HG02763 (cell line): Measurements from ENCODE around the gene MX2.
"Not testable (repeated sequence)": the region's sequence is repeated elsewhere in the genome, so short reads cannot be mapped to it uniquely, and the experiment has no call there.

Experiments used
- ATAC-seq: cut with Tn5 transposase; IDR thresholded peaks from one replicate; pipeline ENCODE4 v1.9.1; 2021; ENCODE audit warnings: mild to moderate bottlenecking, moderate library complexity; ENCODE audit not compliant: unreplicated experiment

Gene MX2

GRCh38 chr21:41333752-41334151, 28.1 kb upstream of the MX2 start:
- no peak for ATAC-seq

DNA sequence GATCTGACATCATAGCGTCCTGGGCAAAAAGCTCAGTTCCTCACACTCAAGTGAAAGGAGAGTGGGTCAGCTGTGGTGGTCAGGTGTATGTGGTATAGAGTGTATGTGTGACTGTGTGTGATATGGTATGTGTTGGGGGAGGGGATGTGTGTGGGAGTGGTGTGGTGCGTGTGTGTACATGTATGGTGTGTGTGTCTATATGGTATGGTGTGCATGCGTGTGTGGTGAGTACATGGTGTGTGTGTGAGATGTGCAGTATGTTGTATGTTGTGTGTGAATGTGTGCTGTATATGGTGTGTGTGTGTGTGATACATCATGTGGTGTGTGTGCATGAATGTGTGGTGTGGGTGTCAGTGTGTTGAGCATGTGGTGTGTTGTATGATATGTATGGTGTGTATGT, 24.3 kb upstream of the MX2 start:
- no peak for ATAC-seq

DNA sequence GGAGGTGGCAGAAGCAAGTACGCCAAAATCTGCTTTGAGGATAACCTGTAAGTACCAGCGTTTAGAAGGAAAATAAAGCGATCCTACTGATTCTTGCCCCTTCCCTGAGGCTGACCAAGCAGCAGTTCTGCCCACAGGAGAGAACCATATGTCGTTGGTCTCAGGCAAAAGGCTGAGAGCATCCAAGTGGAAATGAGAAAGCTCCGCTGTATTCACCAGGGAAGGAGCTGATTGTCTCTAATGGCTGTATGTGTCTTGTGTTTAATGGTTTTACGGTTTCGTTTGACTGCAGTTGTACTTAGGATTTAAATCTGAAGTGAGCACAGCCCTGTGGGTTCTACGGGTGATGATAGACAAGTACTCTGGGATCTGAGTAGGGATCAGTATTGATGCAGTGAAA, 23.4 kb upstream of the MX2 start:
- ATAC-seq = no peak

- ATAC-seq = no peak
Measured at GRCh38 chr21:41342035-41342434, 19.8 kb upstream of the MX2 start.

DNA sequence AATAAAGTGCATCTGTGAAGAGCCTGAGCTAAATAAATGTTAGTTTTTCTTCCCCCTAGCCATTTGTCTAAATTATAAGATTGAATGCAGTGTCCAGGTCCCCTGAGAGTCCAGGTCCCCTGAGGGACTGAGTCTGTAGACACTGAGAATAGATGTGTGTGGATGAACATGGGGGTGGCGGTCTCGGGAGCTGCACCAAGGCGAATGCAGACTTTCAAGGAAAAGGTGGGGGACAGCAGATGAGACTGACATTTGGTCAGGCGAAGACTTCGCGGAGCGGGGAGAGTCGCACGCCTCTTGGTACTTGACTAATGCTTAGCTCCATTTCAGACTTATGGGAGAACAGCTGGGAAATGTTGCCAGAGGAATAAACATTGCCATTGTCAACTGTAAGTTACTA, 17.7 kb upstream of the MX2 start:
- ATAC-seq = no peak

DNA sequence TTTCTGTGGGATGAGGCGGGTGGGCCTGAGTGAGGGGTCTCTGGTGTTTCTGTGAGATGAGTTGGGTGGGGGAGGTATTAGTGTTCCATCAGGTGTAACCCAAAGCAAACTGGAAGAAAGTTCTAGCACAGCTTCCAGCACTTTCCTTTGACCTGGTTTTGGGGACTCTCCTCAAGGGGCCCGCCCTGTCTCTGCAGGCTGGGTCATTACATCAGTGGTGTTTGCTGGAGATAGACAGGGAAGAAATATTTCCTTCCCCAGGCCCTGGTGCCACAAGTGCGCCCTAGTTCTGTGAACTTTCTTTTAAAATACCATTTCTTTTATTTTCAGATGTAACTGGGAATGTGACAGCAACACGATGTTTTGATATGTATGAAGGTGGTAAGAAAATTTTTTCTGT, 16.5 kb upstream of the MX2 start:
- no peak for ATAC-seq

GRCh38 chr21:41345934-41346685, 15.7 kb upstream of the MX2 start:
- no peak for ATAC-seq

DNA sequence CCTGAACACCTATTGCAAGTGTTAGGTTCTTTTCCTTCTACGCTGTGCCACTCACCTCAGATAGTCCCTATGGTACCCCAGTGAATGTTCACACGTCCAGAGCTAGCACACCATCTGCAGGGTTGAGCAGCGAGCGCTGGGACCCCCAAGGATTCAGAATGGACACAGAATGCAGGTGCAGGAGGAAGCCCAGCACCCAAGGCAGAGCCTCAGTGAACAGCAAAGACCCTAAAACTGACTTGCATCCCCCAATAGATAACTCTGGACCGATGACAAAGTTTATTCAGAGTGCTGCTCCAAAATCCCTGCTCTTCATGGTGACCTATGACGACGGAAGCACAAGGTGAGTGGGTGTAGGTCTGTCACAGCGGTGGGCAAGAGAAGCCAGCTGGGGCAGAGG, 15.1 kb upstream of the MX2 start:
- ATAC-seq = no peak

- ATAC-seq = no peak
Measured at GRCh38 chr21:41348434-41348833, 13.4 kb upstream of the MX2 start.

- ATAC-seq = no peak
Measured at GRCh38 chr21:41349126-41349525, 12.7 kb upstream of the MX2 start.

DNA sequence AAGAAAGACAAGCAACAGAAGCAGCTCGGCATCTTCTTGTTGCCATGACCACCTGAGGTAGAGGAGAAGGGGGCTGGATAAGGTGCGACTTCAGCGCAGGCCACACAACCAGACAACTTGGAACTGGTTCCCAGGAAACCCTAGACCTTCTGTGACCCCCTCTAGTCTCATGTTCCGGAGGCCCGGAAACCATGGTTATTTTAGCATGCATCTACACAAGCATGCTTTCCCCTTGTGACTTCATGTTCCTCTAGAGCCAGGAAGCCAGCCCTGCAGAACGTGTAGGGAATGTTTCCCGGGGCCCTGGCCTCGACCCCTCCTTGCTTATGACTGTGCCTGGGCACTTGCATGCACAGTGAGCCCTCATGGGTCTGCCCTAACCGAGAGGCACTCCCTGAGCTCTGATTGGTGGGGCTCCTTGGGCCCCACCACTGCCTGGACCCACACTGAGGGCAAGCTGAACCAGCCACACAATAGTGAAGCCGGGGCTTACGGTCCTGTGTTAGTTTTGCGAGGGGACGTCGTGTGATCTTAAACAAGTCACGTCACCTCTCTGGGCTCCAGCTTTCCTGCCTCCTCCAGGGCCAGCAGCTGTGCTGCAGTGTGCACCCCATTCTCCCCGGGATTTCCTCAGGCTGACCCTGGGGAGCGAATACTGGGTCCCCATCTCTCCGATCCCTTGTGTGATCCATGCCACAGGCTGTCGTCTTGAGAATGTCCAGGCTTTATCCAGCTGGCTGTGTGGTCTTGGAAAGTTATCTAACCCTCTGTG, 12.0 kb upstream of the MX2 start:
- ATAC-seq = no peak

DNA sequence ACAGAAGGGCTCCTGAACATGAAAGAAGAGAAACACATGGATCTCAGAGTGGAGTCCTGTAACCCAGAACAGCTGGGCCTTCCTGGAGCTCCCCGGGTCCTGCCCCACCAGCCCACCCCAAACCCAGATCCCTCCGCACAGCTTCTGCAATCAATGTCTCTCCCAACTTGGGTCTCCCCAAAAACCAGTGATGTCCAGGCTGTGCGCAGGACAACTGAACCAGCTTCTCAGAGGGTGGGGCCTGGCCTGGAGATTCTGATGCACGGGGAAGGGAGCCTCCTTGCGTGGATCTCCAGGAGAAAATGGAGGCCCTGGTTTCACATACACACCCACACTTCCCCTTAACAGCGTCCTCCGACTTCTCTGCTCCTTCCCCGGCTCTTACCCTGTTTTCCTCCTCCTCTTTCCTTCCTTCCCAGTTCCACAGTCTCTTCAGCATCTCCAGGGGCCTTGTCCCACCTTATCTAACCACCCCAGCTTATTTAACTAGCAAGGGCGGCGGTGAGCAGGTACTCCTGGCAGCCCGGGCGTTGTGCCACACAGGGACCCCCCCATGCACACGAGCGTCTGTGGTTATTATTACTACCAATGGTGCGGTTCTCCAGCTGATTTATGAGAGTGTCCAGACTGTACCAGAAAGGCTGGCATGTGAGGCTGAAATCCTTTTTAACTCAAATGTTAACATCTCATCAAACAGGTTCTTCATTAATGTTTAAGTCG, 11.2 kb upstream of the MX2 start:
- ATAC-seq = no peak

- ATAC-seq = no peak
Measured at GRCh38 chr21:41357546-41357945, 4.3 kb upstream of the MX2 start.

- ATAC-seq = no peak
Measured at GRCh38 chr21:41358193-41359166, 3.3 kb upstream of the MX2 start.

DNA sequence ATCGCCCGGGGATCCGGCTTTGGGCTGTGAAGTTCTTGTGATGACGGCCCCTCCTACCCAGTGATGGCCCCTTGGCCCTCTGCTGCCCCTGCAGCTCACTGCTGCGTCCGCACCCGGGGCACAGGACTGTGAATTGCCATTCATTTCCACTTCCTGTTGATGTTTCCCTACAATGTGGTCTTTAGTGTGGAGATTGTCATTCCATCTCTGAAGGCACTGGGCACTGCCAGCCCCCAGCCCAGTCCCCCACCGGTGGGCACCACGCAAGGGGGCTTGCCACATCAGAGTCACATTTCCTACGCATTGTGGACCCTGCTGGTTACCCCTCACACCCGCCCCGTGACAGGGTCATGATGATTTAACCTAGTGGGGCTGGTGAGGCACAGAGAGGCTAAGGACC, 2.5 kb upstream of the MX2 start:
- ATAC-seq = no peak

- not testable (repeated sequence) for ATAC-seq
Measured at GRCh38 chr21:41359754-41360071, 2.1 kb upstream of the MX2 start.

- no peak for ATAC-seq
Measured at GRCh38 chr21:41360072-41360821, 1.6 kb upstream of the MX2 start.

- no peak for ATAC-seq
Measured at GRCh38 chr21:41361053-41361785, 608 bp upstream of the MX2 start.

DNA sequence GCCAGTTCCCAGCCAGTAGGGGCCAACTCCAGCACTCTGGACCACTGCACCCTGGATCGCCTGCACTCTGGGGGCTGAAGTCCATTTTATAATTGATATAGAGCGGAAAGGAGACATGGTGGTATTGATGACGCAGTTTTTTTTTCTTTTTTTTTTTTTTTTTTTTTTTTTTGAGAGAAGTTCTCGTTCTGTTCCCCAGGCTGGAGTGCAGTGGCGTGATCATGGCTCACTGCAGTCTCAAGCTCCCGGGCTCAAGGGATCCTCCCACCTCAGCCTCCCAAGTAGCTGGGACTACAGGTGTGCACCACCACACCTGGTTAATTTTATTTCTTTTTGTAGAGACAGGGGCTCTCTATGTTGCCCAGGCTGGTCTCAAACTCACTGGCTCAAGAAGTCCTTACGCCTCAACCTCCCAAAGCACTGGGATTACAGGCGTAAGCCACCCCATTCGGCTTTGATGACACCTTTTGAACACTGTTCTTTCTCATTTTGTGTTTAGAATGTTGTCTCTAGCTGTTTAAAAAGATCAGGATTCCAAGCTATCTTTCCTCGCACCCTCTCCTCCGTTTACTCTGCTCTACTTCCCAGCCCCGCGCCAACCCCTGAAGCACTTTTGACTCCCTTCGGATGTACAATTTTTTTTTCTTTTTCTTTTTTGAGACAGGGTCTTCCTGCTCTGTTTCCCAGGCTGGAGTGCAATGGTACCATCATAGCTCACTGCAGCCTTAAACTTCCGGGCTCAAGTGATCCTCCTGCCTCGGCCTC, 960 bp downstream of the MX2 start:
- ATAC-seq = no peak
